GM21723 (cell line): ENCODE data around the gene JPH3.

Experiments
- ATAC-seq: cut with Tn5 transposase; IDR thresholded peaks from one replicate; pipeline ENCODE4 v1.9.1; 2021; ENCODE audit warnings: mild to moderate bottlenecking, moderate library complexity; ENCODE audit not compliant: unreplicated experiment

JPH3 gene

GRCh38 chr16:87622756-87623319 lies 20.5 kb downstream of the JPH3 start:
- no peak for ATAC-seq

- no peak for ATAC-seq
Measured at GRCh38 chr16:87625241-87625797, 23.0 kb downstream of the JPH3 start.

- no peak for ATAC-seq
Measured at GRCh38 chr16:87626401-87626800, 24.1 kb downstream of the JPH3 start.

GRCh38 chr16:87626905-87627304 lies 24.6 kb downstream of the JPH3 start:
- no peak for ATAC-seq

- no peak for ATAC-seq
Measured at GRCh38 chr16:87627542-87628245, 25.4 kb downstream of the JPH3 start.

- ATAC-seq = no peak
Measured at GRCh38 chr16:87628246-87628923, 26.1 kb downstream of the JPH3 start.

GRCh38 chr16:87628940-87629339 lies 26.6 kb downstream of the JPH3 start:
- no peak for ATAC-seq

- no peak for ATAC-seq
Measured at GRCh38 chr16:87631067-87631466, 28.8 kb downstream of the JPH3 start.

- ATAC-seq = no peak
Measured at GRCh38 chr16:87634411-87634810, 32.1 kb downstream of the JPH3 start.

GRCh38 chr16:87635541-87636049 lies 33.3 kb downstream of the JPH3 start:
- no peak for ATAC-seq

- ATAC-seq = no peak
Measured at GRCh38 chr16:87636050-87636684, 33.9 kb downstream of the JPH3 start.

- no peak for ATAC-seq
Measured at GRCh38 chr16:87636741-87637140, 34.4 kb downstream of the JPH3 start.

- ATAC-seq = no peak
Measured at GRCh38 chr16:87637357-87637756, 35.0 kb downstream of the JPH3 start.

GRCh38 chr16:87638736-87639135 lies 36.4 kb downstream of the JPH3 start:
- ATAC-seq = no peak

GRCh38 chr16:87641721-87642120 lies 39.4 kb downstream of the JPH3 start:
- ATAC-seq = no peak

- no peak for ATAC-seq
Measured at GRCh38 chr16:87642491-87642890, 40.2 kb downstream of the JPH3 start.

- ATAC-seq = no peak
Measured at GRCh38 chr16:87644186-87644585, 41.9 kb downstream of the JPH3 start.

GRCh38 chr16:87644596-87644995 lies 42.3 kb downstream of the JPH3 start:
- ATAC-seq = no peak

- no peak for ATAC-seq
Measured at GRCh38 chr16:87645802-87646201, 43.5 kb downstream of the JPH3 start.

- ATAC-seq = no peak
Measured at GRCh38 chr16:87647431-87648185, 45.3 kb downstream of the JPH3 start.

- ATAC-seq = no peak
Measured at GRCh38 chr16:87648236-87648635, 45.9 kb downstream of the JPH3 start.
